B cell (primary cell): ENCODE measurements around the gene FOXL2NB. TPM values are rescaled to one million over a fixed set of nuclear protein-coding genes. Genes with fewer than 3 reads are reported as not detected.

Experiments used
- ATAC-seq: fragments of 200-7000 bp; cut with Tn5 transposase; one replicate; pipeline ENCODE4 v1.10.0; 2021; ENCODE audit warnings: low read depth, mild to moderate bottlenecking, moderate number of reproducible peaks, moderate library complexity
- CTCF ChIA-PET: fragments of 350-600 bp; sonication (Branson Sonifier 250); formaldehyde crosslinking; loops from one replicate; lab custom pipeline; 2021; ENCODE audit warnings: antibody characterized with exemption, inconsistent platforms; lab: Charles Lee
- POLR2A ChIA-PET: fragments of 350-600 bp; sonication (Branson Sonifier 250); formaldehyde crosslinking; loops from one replicate; lab custom pipeline; 2021; ENCODE audit warnings: antibody characterized with exemption; lab: Charles Lee
- DNase-seq: peaks from one replicate; pipeline ENCODE4 v3.0.0; 2013
- H2AFZ ChIP-seq: 2 replicates; pipeline ENCODE4 v1.6.1; 2012; ENCODE audit warnings: mild to moderate bottlenecking, low read depth, low read length; ENCODE audit not compliant: insufficient read depth, poor library complexity, severe bottlenecking
- H3K27ac ChIP-seq, 2 donors: 1 replicate in 1 of 2; 2 replicates in 1 of 2; pipeline ENCODE4 v1.5.1; 2012 to 2013; ENCODE audit warnings: low read length in 2 of 2, mild to moderate bottlenecking in 2 of 2, moderate library complexity in 1 of 2
- H3K27me3 ChIP-seq, 4 experiments: fragments of 200-600 bp in 1 of 4; sonication (generic) in 1 of 4; replicated peaks in 1 of 4; 1 replicate in 2 of 4; 2 replicates in 2 of 4; pipeline versions ENCODE4 v1.6.1 to v1.7.0; 2013 to 2016; ENCODE audit warnings: low read length in 3 of 4, mild to moderate bottlenecking in 2 of 4, mixed read lengths in 1 of 4, moderate library complexity in 1 of 4; ENCODE audit not compliant: insufficient read depth in 4 of 4, control insufficient read depth in 3 of 4; ENCODE audit errors: control extremely low read depth in 1 of 4
- H3K36me3 ChIP-seq, 2 experiments: replicated peaks in 1 of 2; 1 replicate in 1 of 2; 2 replicates in 1 of 2; pipeline versions ENCODE4 v1.6.1 to v1.7.1; 2013; ENCODE audit warnings: low read length in 1 of 2; ENCODE audit not compliant: insufficient read depth in 2 of 2, control insufficient read depth in 1 of 2; ENCODE audit errors: control extremely low read depth in 1 of 2, extremely low read depth in 1 of 2
- H3K4me1 ChIP-seq, 2 donors: fragments of 200-600 bp in 1 of 2; sonication (generic) in 1 of 2; 1 replicate in 1 of 2; 2 replicates in 1 of 2; pipeline versions ENCODE4 v1.5.1 to v1.6.1; 2013 to 2017; ENCODE audit warnings: low read length in 2 of 2; ENCODE audit not compliant: control insufficient read depth in 2 of 2, insufficient read depth in 2 of 2
- H3K4me2 ChIP-seq: replicated peaks from 2 replicates; pipeline ENCODE3; 2012; ENCODE audit warnings: mild to moderate bottlenecking, low read depth, low read length; ENCODE audit not compliant: poor library complexity, severe bottlenecking
- H3K4me3 ChIP-seq, 5 experiments: fragments of 200-600 bp in 1 of 5; sonication (generic) in 1 of 5; 1 replicate in 3 of 5; 2 replicates in 2 of 5; pipeline versions ENCODE4 v1.5.1 to v1.7.0; 2011 to 2016; ENCODE audit warnings: low read length in 4 of 5, mild to moderate bottlenecking in 4 of 5, low read depth in 2 of 5, control low read depth in 1 of 5, moderate library complexity in 1 of 5; ENCODE audit not compliant: insufficient read depth in 1 of 5; ENCODE audit errors: control extremely low read depth in 1 of 5, extremely low read depth in 1 of 5
- H3K79me2 ChIP-seq: fragments of 200-600 bp; sonication (generic); one replicate; pipeline ENCODE4 v1.6.0; 2016; ENCODE audit warnings: low read length; ENCODE audit not compliant: control insufficient read depth, insufficient read depth
- H3K9ac ChIP-seq: fragments of 200-600 bp; sonication (generic); 2 replicates; pipeline ENCODE4 v1.6.1; 2017; ENCODE audit warnings: mild to moderate bottlenecking, low read length, moderate library complexity
- H3K9me3 ChIP-seq, 3 donors: one replicate each; pipeline versions ENCODE4 v1.6.1 to v1.7.1; 2013; ENCODE audit warnings: low read length in 2 of 3; ENCODE audit not compliant: control insufficient read depth in 2 of 3, insufficient read depth in 1 of 3; ENCODE audit errors: control extremely low read depth in 1 of 3
- H4K20me1 ChIP-seq: 2 replicates; pipeline ENCODE4 v1.6.0; 2012; ENCODE audit warnings: mild to moderate bottlenecking, low read length; ENCODE audit not compliant: insufficient read depth, control insufficient read depth, poor library complexity, severe bottlenecking
- H3K27ac Mint-ChIP-seq: one replicate; pipeline ENCODE4 v1.8.0; 2021; ENCODE audit warnings: mixed read lengths
- H3K27me3 Mint-ChIP-seq: one replicate; pipeline ENCODE4 v1.8.0; 2021; ENCODE audit warnings: mixed read lengths
- H3K4me1 Mint-ChIP-seq: one replicate; pipeline ENCODE4 v1.8.0; 2021; ENCODE audit warnings: mixed read lengths
- H3K4me3 Mint-ChIP-seq: one replicate; pipeline ENCODE4 v1.8.0; 2021; ENCODE audit warnings: mixed read lengths
- H3K9me3 Mint-ChIP-seq: one replicate; pipeline ENCODE4 v1.8.0; 2022; ENCODE audit warnings: mixed read lengths; ENCODE audit not compliant: insufficient read depth
- CTCF ChIP-seq: fragments of 200-600 bp; IDR thresholded peaks from one replicate; pipeline ENCODE4 v1.8.0; 2022; ENCODE audit warnings: antibody characterized with exemption, mild to moderate bottlenecking
- EZH2 ChIP-seq: IDR thresholded peaks from 2 replicates; pipeline ENCODE4 v1.6.1; 2012; ENCODE audit warnings: borderline replicate concordance, low read depth, mild to moderate bottlenecking, moderate library complexity, low read length; ENCODE audit not compliant: insufficient read depth, poor library complexity, severe bottlenecking
- WGBS: methylation state at CpG from one replicate; pipeline ENCODE4 v1.1.5; 2013; ENCODE audit warnings: missing lambda C conversion rate; ENCODE audit not compliant: insufficient coverage; 5-methylcytosine and 5-hydroxymethylcytosine counted together
- intact Hi-C: fragments of 100-400 bp; cut with micrococcal nuclease; formaldehyde crosslinking; loops from one replicate; pipeline ENCODE4 v1.10.0; 2022
- polyA plus RNA-seq: library from polyadenylated mRNA; depleted of rRNA; stranded (reverse); fragments of >200 nt; gene quantifications from 2 replicates; pipeline ENCODE4 v1.2.3, GENCODE V29; 2012
- total RNA-seq, 2 donors: library from RNA; stranded (reverse); fragments of 120-200 nt in 1 of 2; gene quantifications; 1 replicate in 1 of 2; 2 replicates in 1 of 2; pipeline versions ENCODE4 v1.2.3 to v1.2.4, GENCODE V29; 2013 to 2022

Gene FOXL2NB
- total and polyA plus RNA-seq, 2 donors (not counting 1 experiment from before 2014, with no cell fraction given) = not detected

- Histone ChIP-seq H3K4me3 (peak overlapping the region in 1 of 5 experiments; percentile 33), H3K27me3 (peaks cover 0 to 45% (median 24%) of the 10 kb centered on the region in 4 experiments), H3K4me1 (peaks cover 7 to 12% of the 10 kb centered on the region in 2 donors), H3K4me2 (peak overlapping the region; percentile 48), H3K9me3 (peaks cover 4 to 20% (median 9%) of the 10 kb centered on the region in 3 donors), H2AFZ (no peak overlapping the region), H3K79me2 (no peaks in the 10 kb centered on the region), H3K9ac (peak overlapping the region; percentile 26), H3K36me3 (no peaks in the 10 kb centered on the region), H3K27ac (no peak overlapping the region), H4K20me1 (no peaks in the 10 kb centered on the region)
- Mint-ChIP-seq H3K27ac (no peak overlapping the region), H3K9me3 (peaks cover 3% of the 10 kb centered on the region), H3K4me3 (peak overlapping the region; percentile 14), H3K4me1 (peaks cover 11% of the 10 kb centered on the region), H3K27me3 (peaks cover 64% of the 10 kb centered on the region)
- POLR2A ChIA-PET = no interaction called here
- no peak for TF ChIP-seq CTCF
- no peak for TF ChIP-seq EZH2
- ATAC-seq = no peak
- DNase-seq = no peak
- CTCF ChIA-PET = no interaction called here
- 2% methylated on average over 36 of the region's 36 CpGs for WGBS
- intact Hi-C loops = no loop called here
These were observed 13.4 kb downstream of the FOXL2NB start for GRCh38 chr3:138960417-138960852.

DNA sequence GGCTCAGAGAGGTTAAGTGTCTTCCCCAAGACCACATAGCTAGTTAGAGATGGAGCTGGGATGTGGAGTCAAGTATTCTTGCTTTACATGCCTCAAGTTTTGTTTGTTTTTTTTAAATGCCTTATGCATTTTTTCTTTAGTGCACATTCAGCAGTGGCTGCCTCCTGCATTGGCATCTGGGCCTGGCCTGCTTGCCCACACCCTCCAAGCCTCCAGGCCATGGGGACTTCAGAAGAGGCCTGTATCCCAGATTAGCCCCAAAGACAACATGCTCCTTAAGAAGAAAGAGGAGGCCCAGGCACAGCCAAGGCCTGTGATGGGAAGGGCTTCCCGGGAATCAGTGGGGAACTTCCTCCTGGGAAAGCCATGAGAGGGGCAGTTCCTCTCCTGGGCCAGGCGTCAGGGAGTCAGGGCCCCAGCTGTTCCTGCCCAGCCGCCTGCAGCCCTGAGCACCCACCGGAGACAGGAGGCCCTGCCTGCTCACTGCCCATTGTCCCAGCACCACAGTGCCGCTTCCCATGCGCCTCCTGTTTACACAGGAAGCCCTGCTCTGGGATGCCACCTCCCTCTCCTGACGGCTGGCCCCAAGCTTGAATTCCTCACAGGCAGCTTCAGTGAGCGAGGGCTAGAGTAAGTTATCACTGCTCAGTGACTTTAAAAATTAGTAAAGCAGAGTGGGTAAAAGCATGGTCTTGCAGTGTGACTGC, 16.0 kb downstream of the FOXL2NB start:
- ATAC-seq (no peak), DNase-seq (no peak)
- Histone ChIP-seq H3K4me3 (no peak overlapping the region), H3K27me3 (peaks cover 0 to 39% (median 24%) of the 10 kb centered on the region in 4 experiments), H3K4me2 (no peak overlapping the region), H4K20me1 (no peaks in the 10 kb centered on the region), H3K4me1 (peaks cover 7 to 12% of the 10 kb centered on the region in 2 donors), H3K27ac (no peak overlapping the region), H3K79me2 (no peaks in the 10 kb centered on the region), H3K9ac (no peak overlapping the region), H2AFZ (no peak overlapping the region), H3K9me3 (peaks cover 4 to 25% (median 9%) of the 10 kb centered on the region in 3 donors), H3K36me3 (no peaks in the 10 kb centered on the region)
- POLR2A ChIA-PET = no interaction called here
- Mint-ChIP-seq H3K4me1 (peaks cover 11% of the 10 kb centered on the region), H3K27me3 (peaks cover 53% of the 10 kb centered on the region), H3K27ac (no peak overlapping the region), H3K9me3 (peaks cover 5% of the 10 kb centered on the region), H3K4me3 (no peak overlapping the region)
- CTCF ChIA-PET = no interaction called here
- WGBS = 86% methylated on average over 6 of the region's 8 CpGs
- intact Hi-C loops = no loop called here
- TF ChIP-seq EZH2 (no peak), CTCF (no peak)
